BLaER1 treated with 17β-estradiol and CSF1 and Interleukin-3, amounts not matched to agents 10 nM and 100 nM (cell line): ENCODE measurements around the gene LBX1.

Source experiments
- H3K27ac ChIP-seq, 11 experiments: shearing (Covaris generic); formaldehyde crosslinking; 2 replicates each; pipeline ENCODE4 v1.8.1; 2022
- H3K27me3 ChIP-seq, 11 experiments: shearing (Covaris generic); formaldehyde crosslinking; 2 replicates each; pipeline ENCODE4 v1.8.1; 2022
- H3K36me3 ChIP-seq, 11 experiments: shearing (Covaris generic); formaldehyde crosslinking; 2 replicates each; pipeline ENCODE4 v1.8.1; 2022
- H3K4me1 ChIP-seq, 10 experiments: shearing (Covaris generic); formaldehyde crosslinking; 2 replicates each; pipeline ENCODE4 v1.8.1; 2022
- H3K4me2 ChIP-seq, 11 experiments: shearing (Covaris generic); formaldehyde crosslinking; 2 replicates each; pipeline ENCODE4 v1.8.1; 2022
- H3K4me3 ChIP-seq, 10 experiments: shearing (Covaris generic); formaldehyde crosslinking; 2 replicates each; pipeline ENCODE4 v1.8.1; 2022
- H3K9ac ChIP-seq, 11 experiments: shearing (Covaris generic); formaldehyde crosslinking; 2 replicates each; pipeline ENCODE4 v1.8.1; 2022
- H3K9me3 ChIP-seq, 11 experiments: shearing (Covaris generic); formaldehyde crosslinking; replicated peaks in 1 of 11; 2 replicates each; pipeline ENCODE4 v1.8.1; 2022
- H4K20me1 ChIP-seq, 11 experiments: shearing (Covaris generic); formaldehyde crosslinking; 2 replicates each; pipeline ENCODE4 v1.8.1; 2022
- Cebpa-rat ChIP-seq, 11 experiments: shearing (Covaris generic); IDR thresholded peaks; 2 replicates each; pipeline ENCODE4 v1.8.1; 2022

The LBX1 gene

DNA sequence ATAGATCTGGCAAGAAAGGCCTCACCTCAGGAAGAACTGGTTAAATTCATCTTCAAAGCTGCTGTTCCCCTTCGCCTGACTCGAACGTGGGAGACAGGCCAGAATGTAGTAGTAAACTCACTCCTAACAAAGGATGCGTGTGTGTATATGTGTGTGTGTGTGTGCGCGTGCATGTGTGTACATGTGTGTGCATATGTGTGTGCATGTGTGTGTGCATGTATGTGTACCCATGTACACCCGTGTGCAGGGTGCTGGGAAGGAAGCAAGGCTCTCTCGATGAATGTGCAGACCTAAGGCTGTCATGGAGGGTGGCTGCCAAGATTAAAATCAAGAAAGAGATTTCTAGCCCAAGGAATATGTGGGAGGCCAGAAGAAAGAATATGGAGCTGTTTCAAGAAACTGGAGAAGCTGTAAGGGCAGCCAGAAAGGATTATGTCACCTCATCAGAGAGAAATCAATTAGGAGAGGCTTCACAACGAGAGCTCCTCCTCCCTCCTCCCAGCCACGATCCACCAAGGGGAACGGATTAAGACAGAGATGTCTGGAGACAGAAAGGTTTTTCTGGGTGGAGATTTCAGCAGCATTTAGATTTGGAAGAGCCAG lies 34.0 kb upstream of the LBX1 start:
- Histone ChIP-seq H3K9ac (no peak overlapping the region), H3K27me3 (no peaks in the 10 kb centered on the region), H3K4me3 (no peak overlapping the region), H3K4me1 (no peaks in the 10 kb centered on the region), H3K9me3 (peaks cover 8 to 12% (median 9%) of the 10 kb centered on the region in 11 experiments), H3K4me2 (no peak overlapping the region), H4K20me1 (no peaks in the 10 kb centered on the region; a peak in 1 of 22 replicates), H3K27ac (no peak overlapping the region), H3K36me3 (no peaks in the 10 kb centered on the region; a peak in 1 of 22 replicates)
- TF ChIP-seq Cebpa-rat (IDR thresholded peaks at IDR 0.05): no peak

DNA sequence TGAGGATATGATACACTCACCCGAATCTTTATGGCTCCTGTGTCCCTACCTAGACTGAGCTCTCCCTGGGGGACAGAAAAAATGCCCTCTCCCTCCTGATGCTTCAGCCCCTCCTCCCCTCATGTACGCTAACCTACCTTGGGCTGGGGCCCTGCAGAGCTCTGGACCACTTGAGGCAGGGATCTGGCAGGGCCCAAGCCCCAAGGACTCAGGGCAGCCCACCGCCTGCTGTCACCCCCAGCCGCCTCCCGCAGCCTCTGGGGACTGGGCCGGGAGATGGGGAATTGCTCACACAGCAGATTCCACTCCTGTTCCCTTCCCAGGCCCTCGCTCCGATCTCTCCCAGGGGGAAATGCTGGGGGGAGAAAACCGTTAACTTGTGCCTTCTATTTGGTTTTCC lies 32.9 kb upstream of the LBX1 start:
- no peak for TF ChIP-seq Cebpa-rat (IDR thresholded peaks at IDR 0.05)
- H3K4me3 ChIP-seq: no peak overlapping the region
- H3K9me3 ChIP-seq: peaks cover 14 to 20% (median 18%) of the 10 kb centered on the region in 11 experiments
- no peaks in the 10 kb centered on the region; a peak in 1 of 22 replicates for H3K36me3 ChIP-seq
- no peak overlapping the region for H3K9ac ChIP-seq
- no peaks in the 10 kb centered on the region for H3K27me3 ChIP-seq
- H3K4me1 ChIP-seq: no peaks in the 10 kb centered on the region
- H4K20me1 ChIP-seq: no peaks in the 10 kb centered on the region; a peak in 1 of 22 replicates
- H3K4me2 ChIP-seq: no peak overlapping the region
- no peak overlapping the region for H3K27ac ChIP-seq

DNA sequence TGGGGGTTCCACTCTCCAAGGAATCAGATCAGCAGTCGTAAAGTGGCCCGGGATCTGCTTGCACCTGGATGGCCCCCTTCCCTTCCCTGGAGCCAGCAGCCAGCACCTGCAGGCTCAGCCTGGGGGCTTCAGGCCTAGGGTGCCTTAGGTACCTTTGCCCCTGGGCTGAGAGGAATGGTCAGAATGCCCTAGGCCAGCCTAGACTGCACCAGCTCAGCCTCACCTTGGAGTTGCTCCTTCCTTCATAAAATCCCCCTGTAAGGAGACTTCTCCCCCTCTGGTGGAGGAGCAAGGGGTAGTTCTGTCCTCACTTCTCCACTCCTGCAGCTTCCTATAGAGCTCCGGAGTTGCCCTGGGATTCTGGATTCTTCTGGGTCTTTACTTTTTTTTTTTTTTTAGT lies 32.4 kb upstream of the LBX1 start:
- Histone ChIP-seq H3K4me1 (no peaks in the 10 kb centered on the region), H4K20me1 (no peaks in the 10 kb centered on the region; a peak in 1 of 22 replicates), H3K27me3 (no peaks in the 10 kb centered on the region), H3K4me3 (no peak overlapping the region), H3K9ac (no peak overlapping the region), H3K4me2 (no peak overlapping the region), H3K9me3 (peaks cover 14 to 22% (median 18%) of the 10 kb centered on the region in 11 experiments), H3K27ac (no peak overlapping the region), H3K36me3 (no peaks in the 10 kb centered on the region; a peak in 1 of 22 replicates)
- no peak for TF ChIP-seq Cebpa-rat (IDR thresholded peaks at IDR 0.05)

DNA sequence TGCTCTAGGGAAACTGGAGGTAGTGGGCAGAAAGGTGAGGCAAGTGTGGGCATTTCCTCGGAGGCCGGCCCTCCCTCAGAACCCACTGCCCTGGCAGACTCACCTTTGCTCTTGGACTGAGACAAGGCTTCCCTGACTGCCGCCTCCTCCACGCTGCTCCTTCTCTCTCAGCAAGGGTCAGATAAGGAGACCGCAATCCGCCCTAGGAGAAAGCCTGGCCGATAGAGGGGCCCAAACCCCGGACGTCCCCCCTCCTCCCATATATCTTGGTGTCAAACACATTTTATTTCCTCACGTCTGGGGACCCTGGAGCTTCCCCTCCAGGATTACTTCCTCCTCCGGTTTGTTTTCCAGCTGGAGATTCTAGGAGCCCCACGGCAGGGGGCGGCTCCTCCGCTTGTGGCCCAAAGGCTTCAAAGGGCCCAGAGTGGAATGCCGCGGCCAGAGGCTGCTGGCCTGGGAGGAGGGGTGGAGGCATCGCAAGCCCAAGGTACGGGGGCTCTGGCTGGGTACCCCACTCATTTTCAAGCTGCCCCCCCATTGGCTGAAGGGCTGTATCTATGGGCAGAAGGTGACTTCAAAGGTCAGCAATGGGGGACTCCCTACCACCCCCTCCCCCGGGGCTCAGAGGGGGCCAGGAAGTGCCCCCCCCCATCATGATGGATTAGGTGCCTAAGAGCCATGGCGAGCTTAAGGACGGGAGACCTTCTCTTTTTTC lies 31.7 kb upstream of the LBX1 start:
- Histone ChIP-seq H3K4me2 (no peak overlapping the region), H3K4me3 (no peak overlapping the region)

DNA sequence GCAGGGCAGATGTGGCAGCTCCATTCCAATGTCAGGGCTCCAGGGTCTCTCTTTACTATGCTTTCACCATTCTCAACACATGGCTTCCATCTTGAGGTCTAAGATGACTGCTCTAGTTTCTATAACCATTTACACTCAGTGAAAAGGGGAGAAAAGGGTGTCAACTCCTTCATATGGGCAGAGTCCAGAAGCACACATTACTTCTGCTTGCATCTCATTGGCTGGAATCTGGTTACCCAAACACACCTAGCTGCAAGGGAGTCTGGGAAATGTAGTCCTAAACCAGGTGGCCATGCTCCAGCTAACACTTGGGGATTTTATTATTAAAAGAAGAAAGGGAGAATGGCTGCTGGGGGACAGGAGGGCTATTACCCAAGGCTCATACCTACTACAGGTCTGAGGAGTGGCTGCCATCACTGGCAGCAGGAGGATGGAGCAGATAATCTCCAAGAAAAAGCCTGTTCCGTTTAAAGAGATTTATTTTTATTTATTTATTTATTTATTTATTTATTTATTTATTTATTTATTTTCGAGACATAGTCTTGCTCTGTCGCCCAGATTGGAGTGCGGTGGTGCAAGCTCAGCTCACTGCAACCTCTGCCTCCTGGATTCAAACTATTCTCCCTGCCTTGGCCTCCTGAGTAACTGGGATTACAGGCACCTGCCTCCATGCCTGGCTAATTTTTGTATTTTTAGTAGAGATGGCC lies 29.1 kb upstream of the LBX1 start:
- no peak for TF ChIP-seq Cebpa-rat (IDR thresholded peaks at IDR 0.05)
- no peak overlapping the region for H3K9ac ChIP-seq
- H3K27ac ChIP-seq: no peak overlapping the region
- no peak overlapping the region for H3K4me3 ChIP-seq
- no peak overlapping the region for H3K4me2 ChIP-seq
- no peaks in the 10 kb centered on the region; a peak in 1 of 22 replicates for H3K36me3 ChIP-seq
- H3K27me3 ChIP-seq: no peaks in the 10 kb centered on the region; a peak in 1 of 22 replicates
- no peaks in the 10 kb centered on the region; a peak in 1 of 22 replicates for H4K20me1 ChIP-seq
- H3K4me1 ChIP-seq: no peaks in the 10 kb centered on the region
- peaks cover 14 to 22% (median 18%) of the 10 kb centered on the region in 11 experiments for H3K9me3 ChIP-seq

More for the DNA sequence above, 31.7 kb upstream of the LBX1 start:
- Histone ChIP-seq H3K27ac (no peak overlapping the region), H3K9me3 (peaks cover 14 to 22% (median 18%) of the 10 kb centered on the region in 11 experiments), H3K9ac (no peak overlapping the region), H3K36me3 (no peaks in the 10 kb centered on the region; a peak in 1 of 22 replicates), H4K20me1 (no peaks in the 10 kb centered on the region; a peak in 1 of 22 replicates), H3K27me3 (no peaks in the 10 kb centered on the region), H3K4me1 (no peaks in the 10 kb centered on the region)
- TF ChIP-seq Cebpa-rat (IDR thresholded peaks at IDR 0.05): no peak

DNA sequence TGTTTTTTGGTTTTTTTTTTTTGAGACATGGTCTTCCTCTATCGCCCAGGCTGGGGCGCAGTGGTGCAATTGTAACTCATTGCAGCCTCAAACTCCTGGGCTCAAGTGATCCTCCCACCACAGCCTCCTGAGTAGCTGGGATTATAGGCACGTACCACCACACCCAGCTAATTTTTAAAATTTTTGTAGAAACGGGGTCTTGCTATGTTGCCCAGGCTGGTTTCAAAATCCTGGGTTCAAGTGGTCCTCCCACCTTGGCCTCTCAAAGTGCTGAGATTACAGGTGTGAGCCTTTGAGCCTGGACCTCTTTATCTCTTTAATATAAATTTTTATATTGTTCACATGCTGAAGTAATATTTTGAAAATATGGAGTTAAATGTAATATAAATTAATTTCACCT lies 28.2 kb upstream of the LBX1 start:
- Histone ChIP-seq H3K27ac (no peak overlapping the region), H3K9ac (no peak overlapping the region)
- no peak for TF ChIP-seq Cebpa-rat (IDR thresholded peaks at IDR 0.05)

DNA sequence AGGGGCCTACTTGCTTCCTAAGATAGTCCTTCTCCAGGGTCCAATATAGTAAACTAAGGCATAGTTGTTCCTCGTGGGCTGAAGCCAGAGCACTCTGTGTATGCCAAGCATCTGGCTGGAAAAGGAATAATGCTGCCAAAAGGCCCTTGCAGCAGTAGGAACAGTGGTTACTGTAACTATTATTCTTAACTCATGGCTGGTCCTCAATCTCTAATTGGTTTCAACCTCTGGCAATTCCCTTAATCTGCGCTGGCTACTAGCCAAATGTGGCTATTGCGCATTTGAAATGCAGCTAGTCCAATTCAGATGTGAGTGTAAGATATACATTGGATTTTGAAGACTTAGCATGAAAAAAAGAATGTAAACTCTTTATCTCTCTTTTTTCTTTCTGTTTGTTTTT lies 27.8 kb upstream of the LBX1 start:
- Histone ChIP-seq H3K27ac (no peak overlapping the region), H3K36me3 (no peaks in the 10 kb centered on the region; a peak in 1 of 22 replicates), H4K20me1 (no peaks in the 10 kb centered on the region; a peak in 1 of 22 replicates), H3K4me3 (no peak overlapping the region), H3K4me1 (no peaks in the 10 kb centered on the region), H3K9ac (no peak overlapping the region), H3K4me2 (no peak overlapping the region), H3K9me3 (peaks cover 14 to 22% (median 18%) of the 10 kb centered on the region in 11 experiments), H3K27me3 (no peaks in the 10 kb centered on the region; a peak in 2 of 22 replicates)
- no peak for TF ChIP-seq Cebpa-rat (IDR thresholded peaks at IDR 0.05)

More for the DNA sequence above, 28.2 kb upstream of the LBX1 start:
- Histone ChIP-seq H3K27me3 (no peaks in the 10 kb centered on the region; a peak in 2 of 22 replicates), H3K9me3 (peaks cover 14 to 22% (median 18%) of the 10 kb centered on the region in 11 experiments), H3K4me2 (no peak overlapping the region), H3K4me3 (no peak overlapping the region), H3K4me1 (no peaks in the 10 kb centered on the region), H3K36me3 (no peaks in the 10 kb centered on the region; a peak in 1 of 22 replicates), H4K20me1 (no peaks in the 10 kb centered on the region; a peak in 1 of 22 replicates)

DNA sequence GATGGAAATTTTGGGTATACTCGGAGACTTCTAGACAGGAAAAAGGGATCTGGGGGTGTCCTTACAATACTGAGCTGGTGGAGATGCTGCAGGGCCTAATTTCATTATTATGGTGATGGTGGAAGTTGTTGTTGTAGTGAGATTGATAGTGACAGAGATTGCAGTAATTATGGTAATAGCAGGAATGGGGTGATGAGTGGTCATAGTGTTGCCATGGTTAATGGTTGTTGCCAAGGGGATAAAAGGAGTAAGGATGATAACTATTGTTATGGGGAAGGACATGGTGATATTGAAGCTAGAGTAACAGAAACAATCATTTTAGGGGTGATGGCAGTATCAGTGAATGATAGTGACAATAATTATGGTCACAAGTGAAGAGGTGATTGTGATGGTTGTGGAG lies 27.1 kb upstream of the LBX1 start:
- no peak for TF ChIP-seq Cebpa-rat (IDR thresholded peaks at IDR 0.05)
- H3K4me2 ChIP-seq: no peak overlapping the region
- H3K36me3 ChIP-seq: no peaks in the 10 kb centered on the region; a peak in 1 of 22 replicates
- no peak overlapping the region for H3K4me3 ChIP-seq
- H3K27me3 ChIP-seq: no peaks in the 10 kb centered on the region; a peak in 2 of 22 replicates
- no peaks in the 10 kb centered on the region for H3K4me1 ChIP-seq
- H3K9me3 ChIP-seq: peaks cover 14 to 22% (median 18%) of the 10 kb centered on the region in 11 experiments
- H3K9ac ChIP-seq: no peak overlapping the region
- H3K27ac ChIP-seq: no peak overlapping the region
- H4K20me1 ChIP-seq: no peaks in the 10 kb centered on the region

DNA sequence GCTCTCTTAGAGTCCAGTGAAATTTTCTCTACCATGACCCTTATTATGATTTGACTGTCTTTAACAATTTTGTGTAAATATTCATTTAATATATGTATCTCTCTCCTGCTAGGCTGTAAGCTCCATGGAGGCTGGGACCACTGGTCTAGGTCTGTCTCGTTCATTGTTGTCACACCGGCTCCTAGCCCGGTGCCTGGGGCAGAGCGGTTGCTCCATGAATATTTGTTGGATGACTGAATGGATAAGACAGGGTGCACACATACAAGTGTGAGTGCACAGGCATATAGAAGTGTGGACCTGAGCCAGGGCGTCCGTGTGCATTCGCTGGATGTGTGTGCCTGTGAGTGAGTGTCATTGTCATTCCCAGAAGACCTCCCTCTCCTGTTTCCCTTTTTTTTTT lies 20.9 kb upstream of the LBX1 start:
- Histone ChIP-seq H3K9ac (no peak overlapping the region), H3K36me3 (no peaks in the 10 kb centered on the region), H3K4me1 (peaks cover 0 to 2% (median 0%) of the 10 kb centered on the region in 10 experiments; a peak in 6 of 20 replicates), H3K27ac (no peak overlapping the region), H3K27me3 (peaks cover 0 to 15% (median 4%) of the 10 kb centered on the region in 11 experiments; a peak in 5 of 22 replicates), H4K20me1 (no peaks in the 10 kb centered on the region; a peak in 1 of 22 replicates), H3K4me3 (no peak overlapping the region), H3K9me3 (no peaks in the 10 kb centered on the region), H3K4me2 (no peak overlapping the region)
- TF ChIP-seq Cebpa-rat (IDR thresholded peaks at IDR 0.05): no peak
